H1 (cell line): ENCODE results near the gene HERC3.

Experiments
- CBX5 ChIP-seq: fragments of 300-800, 300-1000 bp; sonication (generic); IDR thresholded peaks from 2 replicates; pipeline ENCODE4 v1.7.1; 2016; ENCODE audit warnings: antibody characterized with exemption, low read length, low read depth
- CTCF ChIP-seq, 3 experiments: IDR thresholded peaks; 1 replicate in 2 of 3; 2 replicates in 1 of 3; pipeline versions ENCODE4 v1.5.1 to v1.6.1; 2011; ENCODE audit warnings: low read length in 3 of 3, mild to moderate bottlenecking in 3 of 3, inconsistent platforms in 2 of 3, low read depth in 1 of 3, moderate library complexity in 1 of 3; ENCODE audit not compliant: insufficient read depth in 1 of 3; ENCODE audit errors: control extremely low read depth in 1 of 3
- POLR2A ChIP-seq, 2 experiments: IDR thresholded peaks; 1 replicate in 1 of 2; 2 replicates in 1 of 2; pipeline ENCODE4 v1.6.1; 2011; ENCODE audit warnings: low read depth in 2 of 2, low read length in 2 of 2, mild to moderate bottlenecking in 2 of 2; ENCODE audit errors: control extremely low read depth in 1 of 2
- RAD21 ChIP-seq, 2 experiments: IDR thresholded peaks in 1 of 2; conservative IDR thresholded peaks in 1 of 2; 2 replicates each; pipeline ENCODE4 v1.6.1; 2011; ENCODE audit warnings: low read depth in 2 of 2, low read length in 2 of 2, improper control_type of control experiment in 1 of 2, inconsistent platforms in 1 of 2, mild to moderate bottlenecking in 1 of 2, moderate library complexity in 1 of 2
- TF ChIP-seq, protein P1 (sequence below): IDR thresholded peaks from 2 replicates; pipeline ENCODE4 v1.6.1; 2012; ENCODE audit warnings: inconsistent platforms

DNA sequence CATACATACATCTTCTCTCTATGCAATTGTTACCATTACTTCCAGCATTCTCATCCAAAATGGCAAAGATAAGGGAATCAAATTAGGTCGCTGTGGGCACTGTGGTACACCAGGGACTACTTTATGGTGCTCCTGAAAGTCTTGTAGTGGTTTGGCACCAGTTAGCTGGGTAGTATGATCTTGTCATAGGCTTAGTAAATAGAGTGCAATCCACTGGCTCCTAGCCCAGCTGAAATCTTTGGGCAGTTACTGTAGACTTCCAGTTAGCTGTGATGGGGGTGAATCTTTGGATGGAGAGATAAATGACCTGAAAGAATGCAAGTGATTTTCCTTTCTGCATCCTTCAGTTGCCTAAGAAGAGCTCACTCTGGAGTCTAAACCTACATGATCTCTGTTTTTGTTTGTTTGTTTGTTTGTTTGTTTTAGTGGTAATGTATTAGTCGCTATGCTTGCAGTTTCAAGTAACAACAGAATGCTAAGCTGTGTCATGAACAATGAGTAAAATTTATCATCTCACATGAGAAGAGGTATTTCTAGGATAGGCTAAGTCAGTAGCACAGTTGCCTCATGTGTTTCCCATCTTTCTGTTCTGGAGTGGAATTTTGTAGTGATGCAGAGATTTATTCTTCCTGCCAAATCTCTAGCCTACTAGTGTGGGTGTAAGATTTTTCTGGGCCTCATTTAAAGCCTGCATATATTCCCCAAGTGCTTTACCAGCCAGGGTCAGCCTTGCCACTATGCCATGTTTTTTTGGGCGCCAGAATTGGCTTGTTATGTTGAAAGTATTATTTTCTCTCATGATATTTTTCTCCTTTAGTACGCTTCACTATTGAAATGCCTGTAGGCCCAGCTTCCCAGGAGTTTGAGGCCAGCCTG lies 24.2 kb downstream of the HERC3 start:
- TF ChIP-seq CTCF (IDR thresholded peaks at IDR 0.05; ENCODE audit: control extremely low read depth in 1 of 3, insufficient read depth in 1 of 3, low read depth in 1 of 3, low read length in 3 of 3), result no peak
- TF ChIP-seq, protein P1, sequence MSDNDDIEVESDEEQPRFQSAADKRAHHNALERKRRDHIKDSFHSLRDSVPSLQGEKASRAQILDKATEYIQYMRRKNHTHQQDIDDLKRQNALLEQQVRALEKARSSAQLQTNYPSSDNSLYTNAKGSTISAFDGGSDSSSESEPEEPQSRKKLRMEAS, result no peak
- no peak for TF ChIP-seq POLR2A (IDR thresholded peaks at IDR 0.05; ENCODE audit: control extremely low read depth in 1 of 2, low read depth in 2 of 2, low read length in 2 of 2)
- no peak for TF ChIP-seq RAD21 (IDR thresholded peaks at IDR 0.05 in 1 of 2, conservative IDR thresholded peaks at IDR 0.05 in 1 of 2; ENCODE audit: low read depth in 2 of 2, low read length in 2 of 2)
- TF ChIP-seq CBX5, result no peak
